ENCODE measurements around the gene PNPLA6.

PNPLA6 gene

DNA sequence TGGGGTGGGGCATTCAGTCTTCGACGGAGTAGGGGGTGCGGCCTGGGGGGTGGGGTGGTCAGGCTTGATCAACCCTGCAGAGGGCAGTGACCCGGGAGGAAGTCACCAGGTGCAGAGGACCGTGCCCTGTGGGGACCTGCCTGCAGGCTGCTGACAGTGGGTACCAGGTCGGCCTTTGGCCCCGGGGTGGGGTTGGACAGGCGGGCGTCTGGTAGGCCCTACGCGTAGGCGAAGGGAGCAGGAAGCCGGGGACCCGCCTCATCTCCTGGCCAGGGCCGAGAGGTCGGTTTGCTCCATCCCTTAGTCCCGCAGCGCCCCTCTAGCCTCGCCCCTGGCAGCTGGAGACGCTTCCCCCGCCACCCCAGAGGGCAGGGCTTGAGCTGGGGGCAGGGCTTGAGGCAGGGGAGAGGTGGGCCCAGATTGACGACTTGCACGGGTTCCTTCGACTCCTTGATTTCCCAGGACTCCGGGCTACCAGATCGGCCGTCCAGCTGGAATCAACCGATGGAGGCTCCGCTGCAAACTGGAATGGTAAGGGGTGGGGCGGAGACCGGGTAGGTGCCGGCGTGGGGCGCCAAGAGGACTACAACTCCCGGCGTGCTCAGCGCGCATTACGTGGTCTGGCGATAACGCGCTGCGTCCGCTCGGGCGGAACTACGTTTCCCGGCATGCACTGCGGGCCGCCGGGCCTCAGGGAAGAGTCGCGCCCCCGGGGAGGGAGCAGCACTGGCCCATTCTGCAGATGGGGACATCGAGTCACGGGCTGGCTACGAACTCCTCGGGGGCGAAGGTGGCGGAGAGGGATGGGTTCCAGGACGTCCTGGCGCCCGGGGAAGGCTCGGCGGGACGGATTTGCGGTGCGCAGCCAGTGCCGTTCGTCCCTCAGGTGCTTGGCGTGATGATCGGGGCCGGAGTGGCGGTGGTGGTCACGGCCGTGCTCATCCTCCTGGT lies at the start of gene PNPLA6:
Gene PNPLA6 (plus strand): TSS at position 671 of the 951 bp plus-strand sequence. CDS start 72 bp downstream, at position 743.
- Histone ChIP-seq H3K27ac (peak within 1 kb of the TSS; percentile 97 to 98), H3K4me3 (peak within 1 kb of the TSS; percentile 90)
- TF ChIP-seq, protein P1, sequence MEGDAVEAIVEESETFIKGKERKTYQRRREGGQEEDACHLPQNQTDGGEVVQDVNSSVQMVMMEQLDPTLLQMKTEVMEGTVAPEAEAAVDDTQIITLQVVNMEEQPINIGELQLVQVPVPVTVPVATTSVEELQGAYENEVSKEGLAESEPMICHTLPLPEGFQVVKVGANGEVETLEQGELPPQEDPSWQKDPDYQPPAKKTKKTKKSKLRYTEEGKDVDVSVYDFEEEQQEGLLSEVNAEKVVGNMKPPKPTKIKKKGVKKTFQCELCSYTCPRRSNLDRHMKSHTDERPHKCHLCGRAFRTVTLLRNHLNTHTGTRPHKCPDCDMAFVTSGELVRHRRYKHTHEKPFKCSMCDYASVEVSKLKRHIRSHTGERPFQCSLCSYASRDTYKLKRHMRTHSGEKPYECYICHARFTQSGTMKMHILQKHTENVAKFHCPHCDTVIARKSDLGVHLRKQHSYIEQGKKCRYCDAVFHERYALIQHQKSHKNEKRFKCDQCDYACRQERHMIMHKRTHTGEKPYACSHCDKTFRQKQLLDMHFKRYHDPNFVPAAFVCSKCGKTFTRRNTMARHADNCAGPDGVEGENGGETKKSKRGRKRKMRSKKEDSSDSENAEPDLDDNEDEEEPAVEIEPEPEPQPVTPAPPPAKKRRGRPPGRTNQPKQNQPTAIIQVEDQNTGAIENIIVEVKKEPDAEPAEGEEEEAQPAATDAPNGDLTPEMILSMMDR (IDR thresholded peaks at IDR 0.05): no peak
- DNase-seq (ENCODE audit: low spot score): peak; percentile 94

DNA sequence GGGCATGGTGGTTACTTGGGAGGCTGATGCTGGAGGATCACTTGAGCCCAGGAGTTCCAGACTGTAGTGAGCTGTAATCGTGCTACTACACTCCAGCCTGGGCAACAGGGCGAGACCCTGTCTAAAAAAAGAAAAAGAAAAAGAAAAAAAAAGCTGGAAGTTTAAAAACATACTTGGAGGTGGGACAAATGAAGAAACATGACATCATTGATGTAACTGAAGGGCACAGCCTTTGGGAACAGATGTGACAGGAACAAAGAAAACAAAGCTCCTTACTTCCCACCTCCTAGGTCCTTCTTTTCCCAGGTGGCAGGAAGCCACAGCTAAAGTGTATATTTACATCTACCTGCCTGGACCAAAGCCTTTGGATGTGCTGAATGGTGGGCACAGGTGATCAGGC lies 48.6 kb upstream of the PNPLA6 start:
- TF ChIP-seq, protein P1 (IDR thresholded peaks at IDR 0.05): no peak
- DNase-seq (ENCODE audit: low spot score): no peak
- Histone ChIP-seq H3K4me3 (no peak overlapping the region), H3K27ac (no peak overlapping the region)

DNA sequence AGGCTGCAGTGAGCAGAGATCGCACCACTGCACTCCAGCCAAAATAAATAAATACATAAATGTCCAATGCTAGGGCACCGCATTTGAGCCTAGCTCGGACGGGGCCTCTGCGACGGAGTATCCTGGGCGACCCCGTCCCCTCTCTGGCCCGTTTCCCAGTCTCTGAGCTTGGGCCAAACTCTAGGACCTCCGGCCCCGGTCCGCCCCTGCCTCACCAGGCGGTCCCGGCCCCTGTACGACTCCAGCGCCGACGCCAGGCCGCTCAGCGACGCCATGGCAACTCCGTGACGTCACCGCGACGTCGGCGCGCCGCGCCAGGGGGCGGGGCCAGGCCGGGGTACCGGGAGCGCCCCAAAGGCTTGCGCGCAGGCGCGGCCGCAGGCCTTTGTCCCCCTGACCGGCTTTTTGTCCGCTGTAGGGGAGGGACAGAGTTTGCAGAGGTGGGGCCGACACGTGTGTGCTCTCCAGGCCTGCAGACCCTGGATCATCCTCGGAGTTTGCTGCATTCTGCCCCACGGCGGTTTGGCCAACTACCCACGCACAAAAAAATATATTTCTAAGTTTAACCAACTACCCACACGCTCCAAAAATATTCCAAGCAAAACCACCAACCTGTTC lies 46.7 kb upstream of the PNPLA6 start, which contains the start of gene PEX11G:
Gene PEX11G (minus strand): TSS at position 300 of the 618 bp plus-strand sequence. CDS start 25 bp downstream, at position 275.
- DNase-seq (ENCODE audit: low spot score): peak; percentile 90
- Histone ChIP-seq H3K4me3 (peak within 1 kb of the TSS; percentile 69), H3K27ac (peak within 1 kb of the TSS; percentile 76 to 87)
- TF ChIP-seq, protein P1 (IDR thresholded peaks at IDR 0.05): no peak

GRCh38 chr19:7489609-7490044 lies 45.9 kb upstream of the PNPLA6 start:
- Histone ChIP-seq H3K27ac (no peak overlapping the region), H3K4me3 (peak overlapping the region; percentile 69)
- DNase-seq (ENCODE audit: low spot score): no peak
- TF ChIP-seq, protein P1 (IDR thresholded peaks at IDR 0.05): no peak

DNA sequence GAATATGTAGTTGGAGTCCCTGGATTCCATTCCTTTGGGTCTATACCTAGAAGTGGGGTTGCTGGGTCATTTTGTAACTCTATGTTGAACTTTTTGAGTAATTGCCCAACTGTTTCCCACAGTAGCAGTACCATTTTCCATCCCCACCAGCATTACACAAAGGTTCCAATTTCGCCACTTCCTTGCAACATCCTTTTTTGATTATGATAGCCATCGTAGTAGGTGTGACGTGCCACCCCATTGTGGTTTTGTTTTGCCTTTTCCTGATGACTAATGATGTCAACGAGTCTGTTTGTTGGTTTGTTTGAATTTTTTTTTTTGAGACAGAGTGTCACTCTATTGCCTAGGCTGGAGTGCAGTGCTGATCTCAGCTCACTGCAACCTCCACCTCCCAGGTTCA lies 43.4 kb upstream of the PNPLA6 start:
- DNase-seq (ENCODE audit: low spot score): no peak
- H3K27ac ChIP-seq: no peak overlapping the region
- H3K4me3 ChIP-seq: no peak overlapping the region
- TF ChIP-seq, protein P1 (IDR thresholded peaks at IDR 0.05): no peak

DNA sequence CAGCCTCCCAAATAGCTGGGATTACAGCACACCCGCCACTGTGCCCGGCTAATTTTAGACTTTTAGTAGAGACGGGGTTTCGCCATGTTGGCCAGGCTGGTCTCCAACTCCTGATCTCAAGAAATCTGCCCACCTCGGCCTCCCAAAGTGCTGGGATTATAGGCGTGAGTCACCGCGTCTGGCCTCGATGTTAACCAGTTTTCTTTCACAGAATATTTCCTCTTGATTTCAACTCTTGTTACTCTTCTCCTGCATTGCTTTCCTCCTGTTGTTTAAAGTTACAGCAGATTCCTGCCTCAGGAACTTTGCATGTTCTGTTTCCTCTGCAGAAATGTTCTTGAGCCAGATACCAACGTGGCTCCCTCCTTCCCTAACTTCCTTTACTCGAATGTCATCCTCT lies 43.0 kb upstream of the PNPLA6 start:
- TF ChIP-seq, protein P1 (IDR thresholded peaks at IDR 0.05): no peak
- no peak overlapping the region for H3K27ac ChIP-seq

More for the DNA sequence above, 43.0 kb upstream of the PNPLA6 start:
- H3K4me3 ChIP-seq: no peak overlapping the region
- DNase-seq (ENCODE audit: low spot score): no peak
